ENCODE measurements around the gene ATP7A.
"Not testable (repeated sequence)": the region's sequence is repeated elsewhere in the genome, so short reads cannot be mapped to it uniquely, and the experiment has no call there.

The ATP7A gene

GRCh38 chrX:78029663-78030062 is 119.2 kb downstream of the ATP7A start:
- FAIRE-seq (no peak), DNase-seq (ENCODE audit: low spot score) (peak; percentile 32)

DNA sequence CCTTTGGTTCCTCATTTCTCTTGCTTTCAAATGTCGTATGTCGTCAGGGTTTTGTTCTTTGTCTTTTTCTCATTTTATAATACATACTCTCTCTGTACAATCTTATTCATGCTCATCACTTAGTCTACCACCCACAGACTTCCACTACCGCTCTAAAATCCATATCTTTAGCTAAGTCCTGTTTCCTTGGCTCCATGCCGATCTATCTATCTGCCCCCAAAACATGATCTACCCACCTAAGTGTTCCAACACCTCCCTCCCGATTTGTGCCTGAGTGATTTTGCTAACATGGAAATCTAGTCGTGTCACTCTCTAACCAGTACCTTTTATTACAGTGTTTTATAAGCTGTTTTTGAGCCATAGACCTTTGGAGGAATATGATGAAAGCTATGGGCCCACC is 124.6 kb downstream of the ATP7A start:
- no peak for FAIRE-seq
- no peak for DNase-seq (ENCODE audit: low spot score)

DNA sequence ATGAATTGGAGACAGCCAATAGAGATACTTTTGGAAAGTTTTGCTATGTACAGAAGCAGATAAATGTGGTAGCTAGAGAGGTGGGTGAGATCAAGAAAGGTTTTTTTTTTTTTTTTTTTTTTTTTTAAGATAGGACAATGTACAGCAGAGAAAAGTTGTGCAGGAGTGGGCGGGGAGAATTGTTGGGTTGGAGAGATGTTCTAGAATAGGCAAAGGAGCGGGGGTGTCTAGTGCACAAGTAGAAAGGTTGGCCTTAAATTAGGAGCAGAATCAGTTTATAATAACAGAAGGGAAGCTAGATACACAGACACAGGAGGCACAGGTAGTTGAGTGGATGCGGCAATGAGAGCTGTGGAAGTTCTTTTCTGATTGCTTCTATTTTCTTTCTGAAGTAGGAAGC is 127.4 kb downstream of the ATP7A start:
- FAIRE-seq (no peak), DNase-seq (ENCODE audit: low spot score) (no peak)

GRCh38 chrX:78042601-78043000 is 132.1 kb downstream of the ATP7A start:
- FAIRE-seq: no peak
- DNase-seq (ENCODE audit: low spot score): no peak

- DNase-seq (ENCODE audit: low spot score) (no peak), FAIRE-seq (no peak)
Measured at GRCh38 chrX:78046362-78046761, 135.9 kb downstream of the ATP7A start.

- DNase-seq (ENCODE audit: low spot score) (no peak), FAIRE-seq (no peak)
Measured at GRCh38 chrX:78048052-78048451, 137.6 kb downstream of the ATP7A start.

DNA sequence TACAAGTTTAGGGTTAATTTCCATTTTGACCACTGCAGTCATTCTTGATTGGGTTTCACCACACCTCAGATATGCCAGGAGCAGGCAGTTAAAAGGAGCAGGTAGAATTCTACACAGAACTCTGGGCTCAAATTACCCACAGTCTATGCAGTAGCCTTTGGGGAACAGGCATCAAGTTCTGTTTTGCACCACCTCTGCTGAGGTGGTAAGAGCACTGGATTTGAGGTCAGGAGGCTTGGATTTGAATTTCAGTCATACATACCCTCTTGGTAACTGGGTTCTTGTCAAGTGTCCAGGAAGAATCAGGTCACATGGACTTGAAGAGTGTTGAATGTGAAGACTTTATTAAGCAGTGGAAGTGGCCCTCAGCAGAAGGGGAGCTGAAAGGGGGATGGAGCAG is 153.2 kb downstream of the ATP7A start:
- DNase-seq (ENCODE audit: low spot score) (no peak), FAIRE-seq (no peak)

- FAIRE-seq (no peak), DNase-seq (ENCODE audit: low spot score) (no peak)
Measured at GRCh38 chrX:78064152-78064551, 153.7 kb downstream of the ATP7A start.

- FAIRE-seq: not testable (repeated sequence)
- DNase-seq (ENCODE audit: low spot score): peak; percentile 57
Measured at GRCh38 chrX:78064698-78065601, 154.5 kb downstream of the ATP7A start.

DNA sequence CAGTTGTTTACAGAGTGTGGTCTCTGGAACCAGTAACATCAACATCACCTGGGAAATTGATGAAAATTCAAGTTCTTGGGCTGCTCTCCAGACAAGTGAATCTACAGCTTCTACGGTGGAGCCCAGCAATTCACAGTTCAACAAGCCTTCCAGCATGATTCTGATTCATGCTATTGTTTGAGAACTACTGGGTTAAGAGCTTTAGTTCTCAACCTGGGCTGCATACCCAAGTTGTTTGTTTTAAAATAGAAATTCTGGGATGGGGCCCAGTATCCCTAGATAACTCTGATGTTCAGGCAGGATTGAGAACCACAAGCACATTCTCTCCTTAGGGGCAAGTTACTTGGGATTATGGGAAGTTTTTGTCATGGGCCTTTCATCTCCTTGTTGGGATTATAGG is 155.6 kb downstream of the ATP7A start:
- DNase-seq (ENCODE audit: low spot score): no peak
- no peak for FAIRE-seq

DNA sequence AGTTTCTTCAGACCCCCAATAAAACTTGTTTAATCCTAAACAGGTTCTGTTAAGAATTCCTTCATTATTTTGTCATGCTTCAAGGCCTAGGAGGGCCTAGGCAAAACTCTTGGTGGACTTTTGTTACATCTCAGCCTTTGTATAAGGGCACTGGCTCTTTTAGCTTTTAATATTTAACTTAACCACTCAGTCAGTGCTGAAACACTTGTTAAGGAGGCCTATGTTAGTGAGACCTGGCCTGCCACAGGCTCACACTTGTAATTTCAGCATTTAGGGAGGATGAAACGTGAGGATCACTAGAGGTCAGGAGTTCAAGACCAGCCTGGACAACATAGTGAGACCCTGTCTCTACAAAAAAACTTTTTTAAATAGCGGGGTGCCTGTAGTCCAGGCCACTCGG is 160.8 kb downstream of the ATP7A start:
- DNase-seq (ENCODE audit: low spot score): no peak
- no peak for FAIRE-seq

DNA sequence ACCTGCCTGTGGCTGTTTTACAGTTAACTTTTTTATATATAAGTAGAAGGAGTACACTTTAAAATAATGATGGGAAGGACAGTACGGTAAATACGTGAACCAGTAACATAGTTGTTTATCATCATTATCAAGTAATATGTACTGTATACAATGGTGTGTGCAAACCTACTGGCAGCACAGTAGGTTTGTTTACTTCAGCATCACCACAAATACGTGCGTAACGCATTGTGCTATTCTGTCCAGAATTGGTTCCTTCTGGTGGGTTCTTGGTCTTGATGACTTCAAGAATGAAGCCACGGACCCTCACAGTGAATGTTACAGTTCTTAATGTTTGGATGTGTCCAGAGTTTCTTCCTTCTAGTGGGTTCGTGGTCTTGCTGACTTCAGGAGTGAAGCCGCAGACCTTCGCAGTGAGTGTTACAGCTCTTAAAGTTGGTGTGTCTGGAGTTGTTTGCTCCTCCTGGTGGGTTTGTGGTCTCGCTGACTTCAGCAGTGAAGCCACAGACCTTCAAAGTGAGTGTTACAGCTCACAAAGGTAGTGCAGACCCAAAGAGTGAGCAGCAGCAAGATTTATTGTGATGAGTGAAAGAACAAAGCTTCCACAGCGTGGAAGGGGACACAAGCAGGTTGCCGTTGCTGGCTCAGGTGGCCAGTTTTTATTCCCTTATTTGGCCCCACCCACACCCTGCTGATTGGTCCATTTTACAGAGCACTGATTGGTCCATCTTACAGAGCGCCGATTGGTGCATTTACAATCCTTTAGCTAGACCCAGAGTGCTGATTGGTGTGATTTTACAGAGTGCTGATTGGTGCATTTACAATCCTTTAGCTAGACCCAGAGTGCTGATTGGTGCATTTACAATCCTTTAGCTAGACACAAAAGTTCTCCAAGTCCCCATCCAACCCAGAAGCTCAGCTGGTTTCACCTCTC is 162.9 kb downstream of the ATP7A start:
- DNase-seq (ENCODE audit: low spot score); FAIRE-seq: not testable (repeated sequence)

- FAIRE-seq: no peak
- no peak for DNase-seq (ENCODE audit: low spot score)
Measured at GRCh38 chrX:78074088-78074487, 163.6 kb downstream of the ATP7A start.

GRCh38 chrX:78075787-78076389 is 165.4 kb downstream of the ATP7A start:
- no peak for FAIRE-seq
- no peak for DNase-seq (ENCODE audit: low spot score)

GRCh38 chrX:78081413-78081812 is 170.9 kb downstream of the ATP7A start:
- not testable (repeated sequence) for DNase-seq (ENCODE audit: low spot score); FAIRE-seq

DNA sequence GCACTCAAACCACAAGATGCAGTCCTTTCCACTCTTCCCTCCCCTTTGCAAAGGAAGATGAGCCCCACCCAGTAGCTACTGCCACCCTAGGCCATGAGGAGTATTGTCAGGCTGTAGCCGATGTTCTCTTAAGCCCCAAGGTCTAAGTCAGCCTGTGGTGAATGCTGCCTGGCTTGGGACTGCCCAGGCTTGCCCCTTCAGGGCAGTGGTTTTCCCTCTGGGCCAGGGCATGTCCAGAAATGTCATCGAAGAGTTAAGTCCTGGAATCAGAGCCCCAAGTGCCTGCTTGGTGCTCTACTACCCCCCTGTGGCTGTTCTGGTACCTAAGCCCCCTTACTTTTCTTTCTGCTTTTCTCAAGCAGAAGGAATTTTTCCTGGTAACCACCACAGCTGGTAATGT is 181.8 kb downstream of the ATP7A start:
- no peak for DNase-seq (ENCODE audit: low spot score)
- no peak for FAIRE-seq

GRCh38 chrX:78098108-78098507 is 187.6 kb downstream of the ATP7A start:
- no peak for DNase-seq (ENCODE audit: low spot score)

More at GRCh38 chrX:78098108-78098507, 187.6 kb downstream of the ATP7A start:
- no peak for FAIRE-seq
